ENCODE results near the gene SEMA5B.

The SEMA5B gene

DNA sequence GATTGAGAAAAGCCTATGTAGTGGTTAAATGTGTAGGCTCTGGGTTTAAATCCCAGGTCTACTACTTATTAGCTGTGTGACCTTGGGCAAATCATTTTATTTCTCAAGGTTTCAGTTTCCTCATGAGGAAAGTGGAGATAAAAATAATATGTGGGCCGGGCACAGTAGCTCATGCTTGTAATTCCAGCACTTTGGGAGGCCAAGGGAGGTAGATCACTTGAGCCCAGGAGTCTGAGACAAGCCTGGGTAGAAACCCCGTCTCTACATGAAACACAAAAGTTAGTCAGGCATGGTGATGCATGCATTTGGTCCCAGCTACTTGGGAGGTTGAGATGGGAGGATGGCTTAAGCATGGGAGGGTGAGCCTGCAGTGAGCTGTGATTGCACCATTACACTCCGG, 8.4 kb downstream of the SEMA5B start:
- H4K20me1 ChIP-seq (ENCODE audit: insufficient read depth) = no peaks in the 10 kb centered on the region
- no peaks in the 10 kb centered on the region for H3K27me3 ChIP-seq (ENCODE audit: insufficient read depth, low read depth)
- no peaks in the 10 kb centered on the region for H3K36me3 ChIP-seq (ENCODE audit: insufficient read depth)
- H3K9ac ChIP-seq = no peak overlapping the region
- no peak overlapping the region for H3K4me2 ChIP-seq
- no peak overlapping the region for H3K27ac ChIP-seq
- H3K79me2 ChIP-seq (ENCODE audit: insufficient read depth, low read depth) = no peaks in the 10 kb centered on the region
- no peaks in the 10 kb centered on the region for H3K4me1 ChIP-seq (ENCODE audit: low read depth, poor library complexity, severe bottlenecking)
- TF ChIP-seq, protein P1, sequence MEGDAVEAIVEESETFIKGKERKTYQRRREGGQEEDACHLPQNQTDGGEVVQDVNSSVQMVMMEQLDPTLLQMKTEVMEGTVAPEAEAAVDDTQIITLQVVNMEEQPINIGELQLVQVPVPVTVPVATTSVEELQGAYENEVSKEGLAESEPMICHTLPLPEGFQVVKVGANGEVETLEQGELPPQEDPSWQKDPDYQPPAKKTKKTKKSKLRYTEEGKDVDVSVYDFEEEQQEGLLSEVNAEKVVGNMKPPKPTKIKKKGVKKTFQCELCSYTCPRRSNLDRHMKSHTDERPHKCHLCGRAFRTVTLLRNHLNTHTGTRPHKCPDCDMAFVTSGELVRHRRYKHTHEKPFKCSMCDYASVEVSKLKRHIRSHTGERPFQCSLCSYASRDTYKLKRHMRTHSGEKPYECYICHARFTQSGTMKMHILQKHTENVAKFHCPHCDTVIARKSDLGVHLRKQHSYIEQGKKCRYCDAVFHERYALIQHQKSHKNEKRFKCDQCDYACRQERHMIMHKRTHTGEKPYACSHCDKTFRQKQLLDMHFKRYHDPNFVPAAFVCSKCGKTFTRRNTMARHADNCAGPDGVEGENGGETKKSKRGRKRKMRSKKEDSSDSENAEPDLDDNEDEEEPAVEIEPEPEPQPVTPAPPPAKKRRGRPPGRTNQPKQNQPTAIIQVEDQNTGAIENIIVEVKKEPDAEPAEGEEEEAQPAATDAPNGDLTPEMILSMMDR (conservative IDR thresholded peaks at IDR 0.05; ENCODE audit: low read depth, low read length) = no peak
- H2AFZ ChIP-seq (ENCODE audit: low read depth) = no peak overlapping the region
- H3K4me3 ChIP-seq (IDR thresholded peaks at IDR 0.05; ENCODE audit: insufficient read depth, low read depth, low read length) = no peak overlapping the region

DNA sequence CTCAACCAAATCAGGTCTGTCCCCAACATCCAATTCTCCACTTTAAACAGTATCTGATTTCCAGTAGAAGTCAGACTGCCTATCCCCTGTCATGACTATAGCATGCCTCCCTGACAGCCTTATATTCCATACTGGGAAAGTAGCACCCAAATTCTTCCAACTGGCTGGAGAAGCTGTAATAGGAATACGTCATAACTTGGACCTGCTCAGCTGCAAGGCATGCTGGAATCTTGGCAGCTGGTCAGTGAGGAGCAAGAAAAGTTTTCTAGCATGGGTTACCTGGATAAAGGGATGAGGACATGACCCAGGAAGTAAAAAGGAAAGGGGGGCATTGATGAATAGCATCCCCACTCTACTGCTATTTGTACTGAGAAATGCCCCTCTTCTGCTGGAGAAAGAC, 8.9 kb downstream of the SEMA5B start:
- Histone ChIP-seq H3K79me2 (ENCODE audit: insufficient read depth, low read depth) (no peaks in the 10 kb centered on the region), H4K20me1 (ENCODE audit: insufficient read depth) (no peaks in the 10 kb centered on the region), H3K4me1 (ENCODE audit: low read depth, poor library complexity, severe bottlenecking) (no peaks in the 10 kb centered on the region), H3K36me3 (ENCODE audit: insufficient read depth) (no peaks in the 10 kb centered on the region), H3K4me2 (no peak overlapping the region), H2AFZ (ENCODE audit: low read depth) (no peak overlapping the region), H3K9ac (no peak overlapping the region), H3K27me3 (ENCODE audit: insufficient read depth, low read depth) (no peaks in the 10 kb centered on the region), H3K27ac (no peak overlapping the region), H3K4me3 (IDR thresholded peaks at IDR 0.05; ENCODE audit: insufficient read depth, low read depth, low read length) (no peak overlapping the region)
- TF ChIP-seq, protein P1 (conservative IDR thresholded peaks at IDR 0.05; ENCODE audit: low read depth, low read length) = no peak

DNA sequence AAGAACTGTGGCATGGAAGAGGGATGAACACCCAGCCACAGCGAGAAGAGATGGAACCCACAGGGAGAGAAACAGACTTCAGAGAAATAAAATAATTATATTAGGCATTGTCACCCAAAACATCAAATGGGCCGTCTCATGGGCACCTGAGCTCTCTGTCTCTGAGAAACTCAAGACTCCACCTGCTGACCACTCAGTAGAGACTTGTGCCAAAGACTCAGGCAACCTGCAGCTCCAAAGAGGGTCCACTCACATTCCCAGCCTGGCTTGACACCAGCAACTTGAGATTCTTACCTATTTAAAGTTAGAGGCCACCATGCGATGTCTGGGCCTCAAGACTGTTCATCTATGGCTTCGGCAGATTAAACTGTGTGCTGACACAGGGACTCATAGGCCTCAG, 12.0 kb downstream of the SEMA5B start:
- no peak overlapping the region for H3K4me3 ChIP-seq (IDR thresholded peaks at IDR 0.05; ENCODE audit: insufficient read depth, low read depth, low read length)
- no peaks in the 10 kb centered on the region for H4K20me1 ChIP-seq (ENCODE audit: insufficient read depth)
- no peaks in the 10 kb centered on the region for H3K36me3 ChIP-seq (ENCODE audit: insufficient read depth)
- no peak overlapping the region for H3K27ac ChIP-seq
- H2AFZ ChIP-seq (ENCODE audit: low read depth) = no peak overlapping the region
- no peak overlapping the region for H3K4me2 ChIP-seq
- TF ChIP-seq, protein P1 (conservative IDR thresholded peaks at IDR 0.05; ENCODE audit: low read depth, low read length) = no peak
- no peak overlapping the region for H3K9ac ChIP-seq
- H3K4me1 ChIP-seq (ENCODE audit: low read depth, poor library complexity, severe bottlenecking) = no peaks in the 10 kb centered on the region
- no peaks in the 10 kb centered on the region for H3K27me3 ChIP-seq (ENCODE audit: insufficient read depth, low read depth)
- H3K79me2 ChIP-seq (ENCODE audit: insufficient read depth, low read depth) = no peaks in the 10 kb centered on the region

DNA sequence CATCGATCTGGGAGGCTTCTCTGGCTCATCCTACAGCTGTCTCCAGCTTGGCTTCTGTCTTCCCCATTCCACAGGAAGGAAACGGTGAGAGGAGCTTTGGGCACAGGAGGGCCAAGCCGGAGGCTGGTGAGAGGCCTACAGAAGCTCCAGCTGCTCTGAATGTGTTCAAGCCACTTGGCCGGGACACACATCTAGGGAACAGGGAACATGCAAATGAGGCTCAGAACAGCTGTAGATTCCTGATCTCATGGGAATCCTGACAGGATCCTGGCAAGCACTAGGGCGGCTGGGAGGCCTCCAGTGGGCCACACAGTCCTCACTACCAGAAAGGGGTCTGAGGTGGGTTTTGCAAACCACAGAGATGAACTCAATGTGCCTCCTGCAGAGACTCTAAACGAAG, 13.7 kb downstream of the SEMA5B start:
- H3K27me3 ChIP-seq (ENCODE audit: insufficient read depth, low read depth) = no peaks in the 10 kb centered on the region

More for the DNA sequence above, 13.7 kb downstream of the SEMA5B start:
- H3K4me1 ChIP-seq (ENCODE audit: low read depth, poor library complexity, severe bottlenecking) = no peaks in the 10 kb centered on the region
- H3K4me2 ChIP-seq = no peak overlapping the region
- no peaks in the 10 kb centered on the region for H4K20me1 ChIP-seq (ENCODE audit: insufficient read depth)
- H2AFZ ChIP-seq (ENCODE audit: low read depth) = no peak overlapping the region
- H3K4me3 ChIP-seq (IDR thresholded peaks at IDR 0.05; ENCODE audit: insufficient read depth, low read depth, low read length) = no peak overlapping the region
- H3K9ac ChIP-seq = no peak overlapping the region
- TF ChIP-seq, protein P1 (conservative IDR thresholded peaks at IDR 0.05; ENCODE audit: low read depth, low read length) = no peak
- H3K36me3 ChIP-seq (ENCODE audit: insufficient read depth) = no peaks in the 10 kb centered on the region
- H3K27ac ChIP-seq = no peak overlapping the region
- H3K79me2 ChIP-seq (ENCODE audit: insufficient read depth, low read depth) = no peaks in the 10 kb centered on the region

Data from KMS-11 (cell line).